KMS-11 (cell line): ENCODE data around the gene SNX5.

Experiments used
- H2AFZ ChIP-seq: fragments of 200-600 bp; sonication (generic); 2 replicates; pipeline ENCODE4 v1.6.1; 2016; ENCODE audit warnings: antibody characterized with exemption, mixed run types, low read depth
- H3K27ac ChIP-seq: fragments of 200-600 bp; sonication (generic); 2 replicates; pipeline ENCODE4 v1.6.1; 2016; ENCODE audit warnings: mild to moderate bottlenecking, mixed run types
- H3K27me3 ChIP-seq: fragments of 200-600 bp; sonication (generic); 2 replicates; pipeline ENCODE4 v1.6.1; 2017; ENCODE audit warnings: mild to moderate bottlenecking, low read depth, mixed run types, moderate library complexity; ENCODE audit not compliant: insufficient read depth
- H3K36me3 ChIP-seq: fragments of 200-600 bp; sonication (generic); 2 replicates; pipeline ENCODE4 v1.6.1; 2017; ENCODE audit warnings: mild to moderate bottlenecking, mixed run types; ENCODE audit not compliant: insufficient read depth
- H3K4me1 ChIP-seq: fragments of 200-600 bp; sonication (generic); 2 replicates; pipeline ENCODE4 v1.6.1; 2016; ENCODE audit warnings: mild to moderate bottlenecking, low read depth, mixed run types; ENCODE audit not compliant: poor library complexity, severe bottlenecking
- H3K4me2 ChIP-seq: fragments of 200-600 bp; sonication (generic); 2 replicates; pipeline ENCODE4 v1.7.0; 2016; ENCODE audit warnings: mild to moderate bottlenecking, mixed run types
- H3K4me3 ChIP-seq: fragments of 200-600 bp; sonication (generic); IDR thresholded peaks from 2 replicates; pipeline ENCODE4 v1.6.1; 2017; ENCODE audit warnings: low read depth, low read length, mixed read lengths; ENCODE audit not compliant: insufficient read depth
- H3K79me2 ChIP-seq: fragments of 200-600 bp; sonication (generic); 2 replicates; pipeline ENCODE4 v1.6.1; 2016; ENCODE audit warnings: low read depth, mixed run types; ENCODE audit not compliant: insufficient read depth
- H3K9ac ChIP-seq: fragments of 200-600 bp; sonication (generic); 2 replicates; pipeline ENCODE4 v1.6.1; 2016; ENCODE audit warnings: mild to moderate bottlenecking, mixed run types
- H4K20me1 ChIP-seq: fragments of 200-600 bp; sonication (generic); 2 replicates; pipeline ENCODE4 v1.6.1; 2016; ENCODE audit warnings: mild to moderate bottlenecking, mixed run types; ENCODE audit not compliant: insufficient read depth
- CTCF ChIP-seq: fragments of 200-600 bp; sonication (generic); conservative IDR thresholded peaks from 2 replicates; pipeline ENCODE4 v1.6.1; 2017; ENCODE audit warnings: low read depth, mild to moderate bottlenecking, antibody characterized with exemption, low read length, moderate library complexity, mixed read lengths

SNX5 gene

GRCh38 chr20:17928633-17929311 lies 39.8 kb downstream of the SNX5 start:
- Histone ChIP-seq H3K9ac (no peak overlapping the region), H3K79me2 (no peaks in the 10 kb centered on the region), H3K27me3 (no peaks in the 10 kb centered on the region), H3K4me1 (no peaks in the 10 kb centered on the region), H3K4me3 (no peak overlapping the region), H3K4me2 (no peak overlapping the region), H2AFZ (no peak overlapping the region), H4K20me1 (no peaks in the 10 kb centered on the region), H3K36me3 (no peaks in the 10 kb centered on the region), H3K27ac (no peak overlapping the region)
- TF ChIP-seq CTCF = no peak

GRCh38 chr20:17928211-17928611 lies 40.4 kb downstream of the SNX5 start:
- Histone ChIP-seq H2AFZ (no peak overlapping the region), H3K27me3 (no peaks in the 10 kb centered on the region), H4K20me1 (no peaks in the 10 kb centered on the region), H3K4me3 (no peak overlapping the region), H3K4me1 (no peaks in the 10 kb centered on the region), H3K27ac (no peak overlapping the region), H3K4me2 (no peak overlapping the region), H3K79me2 (no peaks in the 10 kb centered on the region), H3K9ac (no peak overlapping the region), H3K36me3 (no peaks in the 10 kb centered on the region)
- no peak for TF ChIP-seq CTCF

- no peaks in the 10 kb centered on the region for H4K20me1 ChIP-seq
- H3K27ac ChIP-seq = no peak overlapping the region
- no peaks in the 10 kb centered on the region for H3K4me1 ChIP-seq
- no peak overlapping the region for H3K4me2 ChIP-seq
- no peak for TF ChIP-seq CTCF
- H3K9ac ChIP-seq = no peak overlapping the region
- no peaks in the 10 kb centered on the region for H3K79me2 ChIP-seq
- no peaks in the 10 kb centered on the region for H3K27me3 ChIP-seq
- H3K4me3 ChIP-seq = no peak overlapping the region
- no peaks in the 10 kb centered on the region for H3K36me3 ChIP-seq
- no peak overlapping the region for H2AFZ ChIP-seq
These were observed 42.7 kb downstream of the SNX5 start for GRCh38 chr20:17925940-17926300.

- H3K9ac ChIP-seq = no peak overlapping the region
- no peak for TF ChIP-seq CTCF
- H3K36me3 ChIP-seq = no peaks in the 10 kb centered on the region
- no peak overlapping the region for H3K4me2 ChIP-seq
- H3K4me1 ChIP-seq = no peaks in the 10 kb centered on the region
- no peaks in the 10 kb centered on the region for H4K20me1 ChIP-seq
- no peak overlapping the region for H3K4me3 ChIP-seq
- H2AFZ ChIP-seq = no peak overlapping the region
- H3K27me3 ChIP-seq = no peaks in the 10 kb centered on the region
- no peak overlapping the region for H3K27ac ChIP-seq
- no peaks in the 10 kb centered on the region for H3K79me2 ChIP-seq
These were observed 43.3 kb downstream of the SNX5 start for GRCh38 chr20:17925141-17925939.
